ENCODE data around the gene KRT36. TPM values are rescaled to one million over a fixed set of nuclear protein-coding genes. Genes with fewer than 3 reads are reported as not detected.

The KRT36 gene
- total and polyA plus RNA-seq, 9 donors = not detected

GRCh38 chr17:41476866-41477815 lies 12.6 kb downstream of the KRT36 start:
- Histone ChIP-seq H3K36me3 (ENCODE audit: control insufficient read depth, insufficient read depth, low read length) (no peaks in the 10 kb centered on the region), H3K9me3 (replicated peaks; ENCODE audit: control insufficient read depth, low read depth, low read length) (no peaks in the 10 kb centered on the region), H3K27me3 (ENCODE audit: control insufficient read depth, insufficient read depth, low read length) (no peaks in the 10 kb centered on the region), H3K4me1 (ENCODE audit: control insufficient read depth, insufficient read depth, low read length) (no peaks in the 10 kb centered on the region), H3K4me3 (ENCODE audit: low read length) (no peak overlapping the region), H3K27ac (ENCODE audit: low read length) (no peak overlapping the region)
- DNase-seq = no peak
- WGBS (ENCODE audit: insufficient coverage) = 82% methylated on average over 22 of the region's 22 CpGs

GRCh38 chr17:41475421-41475820 lies 14.3 kb downstream of the KRT36 start:
- 96% methylated on average over 3 of the region's 4 CpGs for WGBS (ENCODE audit: insufficient coverage)
- no peaks in the 10 kb centered on the region for H3K4me1 ChIP-seq (ENCODE audit: control insufficient read depth, insufficient read depth, low read length)
- H3K4me3 ChIP-seq (ENCODE audit: low read length) = no peak overlapping the region
- no peaks in the 10 kb centered on the region for H3K9me3 ChIP-seq (replicated peaks; ENCODE audit: control insufficient read depth, low read depth, low read length)
- no peak for DNase-seq
- H3K27ac ChIP-seq (ENCODE audit: low read length) = no peak overlapping the region
- no peaks in the 10 kb centered on the region for H3K27me3 ChIP-seq (ENCODE audit: control insufficient read depth, insufficient read depth, low read length)
- no peaks in the 10 kb centered on the region for H3K36me3 ChIP-seq (ENCODE audit: control insufficient read depth, insufficient read depth, low read length)

DNA sequence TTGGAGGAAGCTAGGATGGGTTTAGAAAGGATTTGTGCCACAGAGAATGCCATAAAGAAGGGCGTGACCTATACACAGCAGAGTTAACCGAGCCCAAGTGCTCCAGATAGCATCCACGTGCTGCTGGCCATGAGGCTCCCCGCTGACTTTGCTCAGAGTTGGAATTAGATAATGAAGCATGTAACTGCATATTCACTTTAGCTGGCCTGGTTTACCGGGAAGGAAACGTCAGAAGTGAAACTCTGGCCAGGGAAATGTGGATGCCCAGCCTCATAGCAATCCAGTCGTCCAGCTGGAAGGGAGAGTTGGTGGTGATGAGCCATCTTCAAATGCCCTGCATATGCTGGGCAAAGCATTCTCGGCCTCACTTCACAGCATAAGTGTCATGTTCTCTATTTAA lies 14.8 kb downstream of the KRT36 start:
- Histone ChIP-seq H3K9me3 (replicated peaks; ENCODE audit: control insufficient read depth, low read depth, low read length) (no peaks in the 10 kb centered on the region), H3K36me3 (ENCODE audit: control insufficient read depth, insufficient read depth, low read length) (no peaks in the 10 kb centered on the region), H3K4me1 (ENCODE audit: control insufficient read depth, insufficient read depth, low read length) (no peaks in the 10 kb centered on the region), H3K27ac (ENCODE audit: low read length) (no peak overlapping the region), H3K4me3 (ENCODE audit: low read length) (no peak overlapping the region), H3K27me3 (ENCODE audit: control insufficient read depth, insufficient read depth, low read length) (no peaks in the 10 kb centered on the region)
- no peak for DNase-seq
- WGBS (ENCODE audit: insufficient coverage) = 54% methylated on average over 7 of the region's 8 CpGs

DNA sequence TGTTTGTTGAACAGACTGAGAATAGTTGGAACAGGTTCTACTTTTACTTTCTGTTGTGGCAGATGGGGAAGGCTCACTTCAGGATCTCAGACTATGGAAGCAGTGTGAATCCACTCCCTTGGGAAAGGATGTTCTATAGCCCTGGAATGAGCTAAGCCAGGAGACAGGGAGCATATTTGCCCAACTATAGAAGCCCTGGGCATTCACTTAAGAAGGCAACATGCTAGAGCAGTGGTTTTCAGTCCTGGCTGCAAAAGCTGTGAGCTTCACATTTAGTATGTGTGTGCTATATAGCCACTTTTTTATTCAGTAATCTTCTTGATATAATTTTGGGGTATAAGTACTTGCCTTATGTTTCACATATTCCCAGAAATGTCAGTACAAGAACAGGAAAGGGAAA lies 21.4 kb downstream of the KRT36 start:
- no peaks in the 10 kb centered on the region for H3K27me3 ChIP-seq (ENCODE audit: control insufficient read depth, insufficient read depth, low read length)
- no peak for DNase-seq
- H3K4me3 ChIP-seq (ENCODE audit: low read length) = no peak overlapping the region
- H3K27ac ChIP-seq (ENCODE audit: low read length) = no peak overlapping the region
- H3K36me3 ChIP-seq (ENCODE audit: control insufficient read depth, insufficient read depth, low read length) = no peaks in the 10 kb centered on the region
- no peaks in the 10 kb centered on the region for H3K9me3 ChIP-seq (replicated peaks; ENCODE audit: control insufficient read depth, low read depth, low read length)
- no peaks in the 10 kb centered on the region for H3K4me1 ChIP-seq (ENCODE audit: control insufficient read depth, insufficient read depth, low read length)

DNA sequence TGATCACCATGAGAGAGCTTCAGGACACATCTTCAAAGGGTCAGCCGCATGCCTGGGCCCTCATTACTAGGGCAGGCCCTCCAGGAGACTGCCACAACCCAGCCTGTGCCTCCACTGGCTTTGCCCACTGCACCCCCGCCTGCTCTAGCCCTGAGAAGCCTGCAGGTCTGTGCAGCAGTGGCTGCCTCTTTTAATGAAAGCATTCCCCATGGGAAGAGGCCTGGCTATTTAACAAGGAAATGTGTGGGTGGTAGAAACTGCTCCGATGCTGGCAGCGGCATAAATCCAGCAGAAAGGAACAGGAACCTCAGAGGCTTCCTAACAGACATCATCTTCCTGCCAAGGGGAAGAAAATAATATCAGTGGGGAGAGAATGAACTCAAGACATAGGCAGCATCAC lies 22.1 kb downstream of the KRT36 start:
- Histone ChIP-seq H3K27me3 (ENCODE audit: control insufficient read depth, insufficient read depth, low read length) (no peaks in the 10 kb centered on the region), H3K36me3 (ENCODE audit: control insufficient read depth, insufficient read depth, low read length) (no peaks in the 10 kb centered on the region), H3K4me3 (ENCODE audit: low read length) (no peak overlapping the region), H3K4me1 (ENCODE audit: control insufficient read depth, insufficient read depth, low read length) (no peaks in the 10 kb centered on the region), H3K27ac (ENCODE audit: low read length) (no peak overlapping the region), H3K9me3 (replicated peaks; ENCODE audit: control insufficient read depth, low read depth, low read length) (no peaks in the 10 kb centered on the region)
- 51% methylated on average over 4 of the region's 4 CpGs for WGBS (ENCODE audit: insufficient coverage)
- DNase-seq = peak; percentile 7

- Histone ChIP-seq H3K4me1 (ENCODE audit: control insufficient read depth, insufficient read depth, low read length) (no peaks in the 10 kb centered on the region), H3K9me3 (replicated peaks; ENCODE audit: control insufficient read depth, low read depth, low read length) (no peaks in the 10 kb centered on the region), H3K27ac (ENCODE audit: low read length) (no peak within 1 kb of the TSS), H3K4me3 (ENCODE audit: low read length) (no peak within 1 kb of the TSS), H3K36me3 (ENCODE audit: control insufficient read depth, insufficient read depth, low read length) (no peaks in the 10 kb centered on the region), H3K27me3 (ENCODE audit: control insufficient read depth, insufficient read depth, low read length) (no peaks in the 10 kb centered on the region)
- 85% methylated on average over 8 of the region's 14 CpGs for WGBS (ENCODE audit: insufficient coverage)
- DNase-seq = no peak
These were observed 22.7 kb downstream of the KRT36 start, which contains the start of gene KRT32 for GRCh38 chr17:41466988-41467387. Gene KRT32 (minus strand): TSS chr17:41467386. CDS start chr17:41467325, 61 bp downstream.

DNA sequence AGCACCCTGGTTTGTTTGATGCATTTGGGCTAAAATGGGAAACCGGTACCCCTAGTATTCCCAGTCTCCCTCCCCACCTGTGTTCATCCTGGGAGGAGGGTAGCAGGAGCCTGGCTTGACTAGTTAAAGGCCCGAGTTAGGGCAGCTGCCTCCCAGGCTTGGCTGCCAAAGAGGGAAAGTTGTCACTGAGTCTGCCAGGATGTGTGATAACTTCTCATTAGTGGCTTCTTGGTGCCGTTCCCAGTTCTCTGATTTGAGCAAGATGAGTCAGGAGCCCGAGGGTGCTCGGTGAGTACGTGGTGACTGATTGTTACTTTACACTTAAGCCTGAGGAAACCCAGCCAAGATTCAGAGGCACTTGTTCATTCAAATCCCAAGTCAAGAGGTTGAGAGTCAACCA lies 25.0 kb downstream of the KRT36 start:
- DNase-seq = peak; percentile 5
- H3K9me3 ChIP-seq (replicated peaks; ENCODE audit: control insufficient read depth, low read depth, low read length) = no peaks in the 10 kb centered on the region
- WGBS (ENCODE audit: insufficient coverage) = 58% methylated on average over 2 of the region's 6 CpGs
- H3K27me3 ChIP-seq (ENCODE audit: control insufficient read depth, insufficient read depth, low read length) = no peaks in the 10 kb centered on the region
- no peak overlapping the region for H3K4me3 ChIP-seq (ENCODE audit: low read length)
- H3K4me1 ChIP-seq (ENCODE audit: control insufficient read depth, insufficient read depth, low read length) = no peaks in the 10 kb centered on the region
- no peaks in the 10 kb centered on the region for H3K36me3 ChIP-seq (ENCODE audit: control insufficient read depth, insufficient read depth, low read length)
- H3K27ac ChIP-seq (ENCODE audit: low read length) = no peak overlapping the region

- no peaks in the 10 kb centered on the region for H3K27me3 ChIP-seq (ENCODE audit: control insufficient read depth, insufficient read depth, low read length)
- no peaks in the 10 kb centered on the region for H3K9me3 ChIP-seq (replicated peaks; ENCODE audit: control insufficient read depth, low read depth, low read length)
- WGBS (ENCODE audit: insufficient coverage) = 84% methylated on average over 10 of the region's 11 CpGs
- no peak for DNase-seq
- H3K4me3 ChIP-seq (ENCODE audit: low read length) = no peak overlapping the region
- no peaks in the 10 kb centered on the region for H3K36me3 ChIP-seq (ENCODE audit: control insufficient read depth, insufficient read depth, low read length)
- no peak overlapping the region for H3K27ac ChIP-seq (ENCODE audit: low read length)
- no peaks in the 10 kb centered on the region for H3K4me1 ChIP-seq (ENCODE audit: control insufficient read depth, insufficient read depth, low read length)
These were observed 25.5 kb downstream of the KRT36 start for GRCh38 chr17:41464173-41464572.

- Histone ChIP-seq H3K27me3 (ENCODE audit: control insufficient read depth, insufficient read depth, low read length) (no peaks in the 10 kb centered on the region), H3K36me3 (ENCODE audit: control insufficient read depth, insufficient read depth, low read length) (no peaks in the 10 kb centered on the region), H3K9me3 (replicated peaks; ENCODE audit: control insufficient read depth, low read depth, low read length) (no peaks in the 10 kb centered on the region), H3K4me3 (ENCODE audit: low read length) (no peak overlapping the region), H3K4me1 (ENCODE audit: control insufficient read depth, insufficient read depth, low read length) (no peaks in the 10 kb centered on the region), H3K27ac (ENCODE audit: low read length) (no peak overlapping the region)
- no peak for DNase-seq
- WGBS (ENCODE audit: insufficient coverage) = 94% methylated on average over 2 of the region's 8 CpGs
These were observed 26.0 kb downstream of the KRT36 start for GRCh38 chr17:41463746-41464145.

DNA sequence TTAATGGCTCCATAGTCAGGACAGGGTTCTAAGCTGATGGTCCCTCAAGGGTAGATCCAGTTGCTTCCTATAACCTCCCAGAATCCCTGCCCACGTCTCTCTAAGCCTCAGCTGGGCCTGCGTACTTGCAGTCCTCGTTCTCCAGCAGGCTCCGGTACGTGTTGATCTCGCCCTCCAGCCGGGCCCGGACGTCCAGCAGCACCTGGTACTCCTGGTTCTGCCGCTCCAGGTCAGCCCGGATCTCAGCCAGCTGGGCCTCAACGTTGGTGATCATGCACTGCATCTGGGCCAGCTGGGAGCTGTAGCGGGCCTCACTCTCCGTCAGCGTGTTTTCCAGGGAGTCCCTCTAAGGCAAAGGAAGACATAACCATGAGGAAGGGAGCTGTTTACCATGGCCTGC lies 27.0 kb downstream of the KRT36 start:
- Histone ChIP-seq H3K4me1 (ENCODE audit: control insufficient read depth, insufficient read depth, low read length) (no peaks in the 10 kb centered on the region), H3K9me3 (replicated peaks; ENCODE audit: control insufficient read depth, low read depth, low read length) (no peaks in the 10 kb centered on the region), H3K4me3 (ENCODE audit: low read length) (no peak overlapping the region), H3K27ac (ENCODE audit: low read length) (no peak overlapping the region), H3K36me3 (ENCODE audit: control insufficient read depth, insufficient read depth, low read length) (no peaks in the 10 kb centered on the region), H3K27me3 (ENCODE audit: control insufficient read depth, insufficient read depth, low read length) (no peaks in the 10 kb centered on the region)
- DNase-seq = no peak
- 73% methylated on average over 13 of the region's 15 CpGs for WGBS (ENCODE audit: insufficient coverage)
